ENCODE data around the gene ATP11C. TPM values are rescaled to one million over a fixed set of nuclear protein-coding genes. Genes with fewer than 3 reads are reported as not detected.
"Not testable (repeated sequence)": the region's sequence is repeated elsewhere in the genome, so short reads cannot be mapped to it uniquely, and the experiment has no call there.

ATP11C gene
- 36.3 TPM for total RNA-seq

DNA sequence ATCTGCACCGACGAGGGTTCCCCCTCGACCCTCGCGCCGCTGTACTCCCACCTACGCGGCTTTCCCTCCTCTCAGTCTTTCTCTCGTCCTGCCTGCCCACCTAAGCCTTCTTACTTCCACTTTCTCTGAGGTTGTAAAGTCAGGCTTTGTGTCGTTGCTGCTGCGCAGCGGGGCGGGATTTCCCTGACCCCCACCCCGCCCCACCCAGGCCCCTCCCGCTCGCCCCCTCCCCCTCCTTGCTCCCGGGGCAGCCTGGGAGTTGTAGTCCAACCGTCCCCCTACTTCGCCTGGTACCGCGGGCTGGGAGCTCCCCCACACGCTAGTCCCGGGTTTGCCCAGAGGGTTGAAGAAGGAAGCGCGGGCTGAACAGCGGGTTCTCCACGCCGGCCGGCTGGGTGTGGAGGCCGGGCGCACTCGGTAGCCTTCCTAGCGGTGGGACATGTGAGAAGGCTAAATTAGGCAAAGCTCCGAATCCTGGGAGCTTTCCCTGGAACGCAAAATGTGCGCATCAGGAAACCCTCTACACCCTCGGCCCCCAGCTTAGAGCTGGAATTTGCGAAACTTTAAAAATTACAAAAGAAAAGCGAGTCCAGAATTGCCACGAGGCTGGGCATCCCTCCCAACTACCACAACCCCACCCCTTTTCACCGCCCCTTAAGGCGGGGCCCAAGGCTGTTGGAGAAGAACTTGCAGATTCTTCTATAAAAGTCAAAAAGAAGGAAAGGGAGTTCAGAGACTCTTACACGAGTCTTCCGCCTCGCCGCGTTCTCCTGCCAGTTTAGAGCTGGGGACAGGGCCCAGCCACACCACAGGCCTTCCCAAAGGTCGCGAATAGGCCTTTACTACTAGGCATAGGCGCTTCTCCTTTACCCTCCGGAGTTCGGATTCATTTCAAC lies at the start of gene ATP11C:
TSS of gene ATP11C (minus strand) at position 153 of the 896 bp plus-strand sequence. CDS start 1,011 bp downstream, outside the sequence.
- DNase-seq (ENCODE audit: low spot score) = peak; percentile 90

DNA sequence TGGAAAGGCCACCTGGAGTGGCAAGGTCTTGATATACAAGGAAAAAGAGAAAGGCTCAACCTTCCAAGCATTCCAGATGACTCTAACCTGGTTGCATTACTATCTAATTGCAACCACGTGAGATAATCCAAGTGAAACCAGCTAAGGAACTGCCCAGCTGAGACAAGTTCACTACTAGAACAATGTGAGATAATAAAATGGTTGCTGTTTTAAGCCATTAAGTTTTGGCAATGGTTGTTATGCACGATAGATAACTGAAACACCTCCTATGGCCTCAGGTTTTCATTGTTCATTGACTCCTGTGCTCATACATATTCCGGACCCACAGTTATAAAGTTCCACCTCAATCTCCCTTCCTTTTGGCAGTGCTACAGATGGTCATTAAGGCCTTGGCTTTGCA lies 41.6 kb upstream of the ATP11C start:
- DNase-seq (ENCODE audit: low spot score) = no peak

DNA sequence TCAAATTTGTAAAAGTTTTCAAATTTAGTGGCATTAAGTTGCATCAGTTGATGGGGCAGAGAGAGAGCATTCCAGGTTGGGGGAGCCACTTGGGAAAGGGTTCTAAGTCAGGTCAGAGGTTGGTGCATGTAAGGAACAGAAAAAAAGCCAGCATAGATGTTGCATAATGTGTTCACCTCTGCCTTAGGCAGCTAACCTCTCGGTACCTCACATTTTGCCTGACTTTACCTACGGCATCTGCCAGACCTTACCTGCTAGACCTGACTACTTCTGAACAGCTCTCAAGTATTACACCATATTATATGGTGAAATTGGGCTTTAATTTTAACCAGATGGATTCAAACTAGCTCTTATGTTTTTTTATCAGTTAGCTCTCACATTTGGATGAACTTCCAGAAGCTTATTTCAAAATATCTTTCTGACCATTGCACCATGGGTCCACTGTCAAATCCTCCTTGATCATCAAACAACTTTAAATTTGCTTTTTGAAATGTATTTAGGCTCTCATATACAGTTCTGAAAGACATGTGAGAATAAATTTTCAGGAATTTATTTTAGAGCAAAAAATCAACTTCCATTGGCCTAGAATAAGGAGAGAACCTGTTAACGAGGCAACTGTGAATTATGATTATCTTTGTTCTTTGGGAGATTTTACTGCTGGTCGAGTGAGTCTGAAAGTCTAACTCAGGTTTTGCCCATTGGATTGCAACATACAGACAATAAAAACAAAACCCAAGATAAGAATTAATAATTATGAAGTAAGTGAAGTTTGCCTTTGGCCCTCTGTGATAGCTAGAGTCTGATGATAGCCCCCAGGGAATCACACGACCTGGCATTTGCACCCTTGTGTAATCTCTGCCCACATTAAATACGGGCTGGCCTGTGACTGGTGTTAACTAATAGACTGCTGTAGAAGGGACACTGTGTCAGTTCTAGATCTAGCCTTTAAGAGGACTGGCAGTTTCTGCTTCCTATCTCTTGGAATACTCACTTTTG lies 40.1 kb upstream of the ATP11C start:
- DNase-seq (ENCODE audit: low spot score) = no peak

- DNase-seq (ENCODE audit: low spot score) = no peak
These were observed 39.3 kb upstream of the ATP11C start for GRCh38 chrX:139972113-139972512.

DNA sequence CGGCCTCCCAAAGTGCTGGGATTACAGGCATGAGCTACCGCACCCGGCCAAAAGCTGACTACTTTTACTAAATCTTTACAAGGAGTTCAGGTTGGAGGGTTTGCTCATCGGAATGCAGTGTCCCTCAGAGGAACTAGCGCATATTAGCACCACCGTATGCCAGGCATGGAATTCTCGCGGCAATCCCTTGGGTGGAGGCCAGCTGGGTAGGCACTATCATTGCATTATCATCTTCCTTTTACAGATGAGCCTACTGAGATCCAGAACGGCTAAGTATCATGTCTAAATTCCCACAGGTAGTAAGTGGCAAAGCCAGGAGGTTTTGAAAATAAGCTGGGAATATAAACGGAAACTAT lies 38.5 kb upstream of the ATP11C start:
- no peak for DNase-seq (ENCODE audit: low spot score)

- DNase-seq (ENCODE audit: low spot score) = no peak
These were observed 36.4 kb upstream of the ATP11C start for GRCh38 chrX:139969286-139969685.

GRCh38 chrX:139967750-139968149 lies 34.9 kb upstream of the ATP11C start:
- DNase-seq (ENCODE audit: low spot score) = no peak

- no peak for DNase-seq (ENCODE audit: low spot score)
These were observed 34.4 kb upstream of the ATP11C start for GRCh38 chrX:139967300-139967699.

DNA sequence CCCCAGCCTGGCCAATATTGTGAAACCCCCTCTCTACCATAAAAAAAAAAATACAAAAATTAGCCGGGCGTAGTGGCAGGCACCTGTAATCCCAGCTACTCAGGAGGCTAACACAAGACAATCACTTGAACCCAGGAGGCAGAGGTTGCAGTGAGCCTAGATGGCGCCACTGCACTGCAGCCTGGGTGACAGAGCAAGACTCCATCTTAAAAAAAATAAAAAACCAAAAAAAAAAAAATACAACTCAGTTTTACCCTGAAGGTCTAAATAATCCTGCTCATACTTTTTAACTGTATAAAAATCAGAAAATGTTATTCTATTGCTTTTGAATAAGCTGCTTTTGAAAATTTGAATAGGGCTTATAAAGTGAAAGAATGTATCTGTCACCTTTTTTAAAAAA lies 33.3 kb upstream of the ATP11C start:
- DNase-seq (ENCODE audit: low spot score) = not testable (repeated sequence)

GRCh38 chrX:139965421-139965820 lies 32.6 kb upstream of the ATP11C start, which contains the start of gene CXorf66:
Gene CXorf66, minus strand, starts transcription at chrX:139965521. Its CDS starts 25 bp downstream, at chrX:139965496.
- DNase-seq (ENCODE audit: low spot score) = no peak

DNA sequence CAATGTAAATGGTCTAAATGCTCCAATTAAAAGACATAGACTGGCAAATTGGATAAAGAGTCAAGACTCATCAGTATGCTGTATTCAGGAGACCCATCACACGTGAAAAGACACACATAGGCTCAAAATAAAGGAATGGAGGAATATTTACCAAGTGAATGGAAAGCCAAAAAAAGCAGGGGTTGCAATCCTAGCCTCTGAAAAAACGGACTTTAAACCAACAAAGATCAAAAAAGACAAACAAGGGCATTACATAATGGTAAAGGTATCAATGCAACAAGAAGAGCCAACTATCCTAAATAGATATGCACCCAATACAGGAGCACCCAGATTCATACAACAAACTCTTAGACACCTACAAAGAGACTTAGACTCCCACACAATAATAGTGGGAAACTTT lies 28.2 kb upstream of the ATP11C start:
- not testable (repeated sequence) for DNase-seq (ENCODE audit: low spot score)

- DNase-seq (ENCODE audit: low spot score) = no peak
These were observed 16.9 kb upstream of the ATP11C start for GRCh38 chrX:139949703-139950102.

DNA sequence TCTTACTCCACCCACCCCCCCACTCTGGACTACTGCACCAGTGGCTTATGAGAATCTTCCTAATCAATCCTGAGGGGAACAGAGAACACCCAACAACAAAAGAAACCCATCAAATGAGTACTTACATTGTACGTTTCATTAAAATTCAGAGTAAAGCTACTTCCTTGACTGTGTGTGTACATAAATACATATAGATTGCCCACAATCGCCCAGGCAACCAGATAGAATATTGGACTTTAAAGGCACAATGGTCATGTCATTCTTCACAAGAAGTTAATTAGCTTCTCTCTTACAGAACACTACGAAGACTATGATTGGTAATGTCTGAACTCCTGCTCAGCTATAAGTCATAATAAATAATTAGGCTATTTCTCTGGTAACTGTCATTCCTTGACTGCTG lies 12.2 kb upstream of the ATP11C start:
- DNase-seq (ENCODE audit: low spot score) = no peak

DNA sequence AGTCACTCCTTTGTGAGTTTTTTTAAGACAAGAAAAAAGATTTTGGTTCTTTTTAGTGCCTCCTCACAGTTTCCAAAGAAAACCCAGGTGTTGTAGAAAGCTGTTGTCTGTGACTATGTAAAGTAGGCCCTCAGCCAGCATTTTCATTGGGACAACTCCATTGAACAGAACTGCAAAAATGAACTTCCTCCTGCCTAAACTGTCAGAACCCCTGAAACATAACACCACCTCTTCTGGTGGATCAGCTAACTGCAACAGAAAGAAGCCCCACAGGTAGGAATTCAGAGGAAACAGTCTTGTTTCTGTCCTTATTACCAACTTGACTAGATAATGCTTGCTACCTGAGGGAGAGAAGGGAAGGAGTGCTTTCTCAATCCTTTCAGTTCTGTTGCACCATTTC lies 3.4 kb upstream of the ATP11C start:
- DNase-seq (ENCODE audit: low spot score) = no peak

GRCh38 chrX:139933904-139934303 lies 1.1 kb upstream of the ATP11C start:
- no peak for DNase-seq (ENCODE audit: low spot score)

DNA sequence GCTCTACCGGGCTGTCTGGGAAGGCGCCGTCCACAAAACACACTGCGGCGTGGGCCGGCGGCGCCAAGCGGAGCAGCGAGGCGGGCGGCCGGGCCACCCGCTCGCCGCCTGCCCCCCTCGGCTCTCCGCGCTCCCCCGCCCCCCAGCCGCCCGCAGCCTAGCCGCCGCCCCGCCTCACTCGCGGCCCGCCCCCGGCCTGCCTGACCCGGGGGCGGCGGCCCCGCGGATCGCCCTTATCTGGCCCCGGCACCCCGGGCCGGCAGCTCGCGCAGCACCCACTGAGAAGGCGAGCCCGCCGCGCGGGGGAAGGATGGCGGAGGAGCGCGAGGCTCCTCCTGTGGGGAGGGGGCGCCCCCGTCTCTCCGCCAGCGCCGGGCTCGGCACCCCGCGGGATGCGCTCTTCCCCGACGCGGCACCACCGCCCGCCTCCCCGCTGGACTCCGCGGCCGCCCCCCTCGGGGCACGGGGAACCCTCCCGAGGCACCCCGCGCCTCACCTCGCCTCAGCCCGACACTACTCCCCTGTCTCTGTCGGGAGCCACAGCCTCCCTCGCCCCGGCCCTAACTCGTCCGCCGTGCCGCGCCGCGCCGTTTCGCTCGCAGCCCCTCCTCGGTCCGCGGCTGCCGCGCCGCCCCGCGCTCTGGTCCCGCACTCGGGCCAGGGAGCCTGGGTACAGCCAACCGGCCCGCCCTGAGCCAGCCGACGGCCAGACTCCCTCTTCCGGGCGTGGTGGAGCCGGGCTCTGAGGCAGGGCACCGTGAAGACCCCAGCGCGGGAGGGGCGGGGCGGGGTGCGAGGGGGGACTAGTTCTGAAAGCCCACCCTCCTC lies 566 bp downstream of the ATP11C start:
- DNase-seq (ENCODE audit: low spot score) = peak; percentile 45

- no peak for DNase-seq (ENCODE audit: low spot score)
These were observed 1.2 kb downstream of the ATP11C start for GRCh38 chrX:139931646-139932072.

DNA sequence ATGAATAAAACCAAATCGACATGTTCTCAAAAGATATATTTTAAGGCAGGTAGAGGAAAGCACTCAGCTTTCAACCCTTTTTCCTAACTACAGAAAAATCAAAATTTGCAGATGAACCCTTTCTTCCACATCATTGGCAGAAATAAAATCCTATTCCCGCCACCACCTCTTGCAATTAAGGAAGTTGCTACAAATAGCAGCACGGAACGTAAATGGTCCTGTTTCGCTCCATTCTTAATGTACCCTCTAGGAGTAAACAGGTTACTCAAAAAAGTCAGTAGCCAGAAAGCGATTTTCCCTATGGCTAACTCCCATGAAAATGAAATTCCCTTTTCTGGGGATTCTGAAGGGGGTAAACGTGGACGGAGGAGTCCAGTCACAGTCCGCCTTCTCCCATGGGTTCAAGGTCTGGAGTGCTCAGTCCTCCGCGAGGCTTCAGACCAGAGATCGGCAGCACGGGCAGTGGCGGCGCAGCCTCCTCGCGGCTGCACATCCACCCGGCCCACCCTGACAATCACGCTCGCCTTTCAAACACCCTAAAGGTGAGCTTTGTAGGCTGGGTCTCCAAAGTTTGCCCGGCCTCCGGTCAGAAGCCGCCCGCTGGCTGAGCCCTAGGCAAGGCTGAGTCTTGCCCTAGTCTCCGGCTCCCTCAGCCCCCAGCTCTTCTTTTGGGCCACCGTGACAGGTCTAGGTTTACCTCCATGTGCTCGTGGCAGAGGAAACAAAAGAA lies 1.8 kb downstream of the ATP11C start:
- DNase-seq (ENCODE audit: low spot score) = no peak

- no peak for DNase-seq (ENCODE audit: low spot score)
These were observed 2.5 kb downstream of the ATP11C start for GRCh38 chrX:139930401-139930800.

GRCh38 chrX:139929876-139930275 lies 3.0 kb downstream of the ATP11C start:
- no peak for DNase-seq (ENCODE audit: low spot score)

DNA sequence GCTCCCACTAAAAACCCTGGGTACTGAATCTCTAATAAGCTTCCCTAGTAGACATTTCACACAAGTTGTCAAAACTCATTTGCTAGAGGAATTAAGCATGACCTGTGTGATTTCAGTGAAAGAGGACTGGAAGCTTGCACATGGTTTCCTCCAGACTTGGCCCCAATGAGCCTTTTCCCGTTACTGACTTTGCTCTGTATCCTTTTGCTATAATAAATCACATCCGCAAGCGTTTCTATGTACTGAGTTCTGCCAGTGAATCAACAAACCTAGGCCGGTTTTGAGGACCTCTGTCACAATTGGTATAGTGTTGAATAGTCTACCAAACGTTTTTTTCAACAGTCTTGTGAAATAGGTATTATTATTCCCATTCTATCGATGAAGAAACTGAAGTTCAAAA lies 8.2 kb downstream of the ATP11C start:
- DNase-seq (ENCODE audit: low spot score) = no peak

All from ureter (tissue), 1 donor.